Activated naive CD4-positive, alpha-beta T cell treated with anti-CD3 and anti-CD28 coated beads, Interleukin-2, amount 50 U/mL, for 72 hours (primary cell): Measurements from ENCODE around the gene FZR1. TPM values are rescaled to one million over a fixed set of nuclear protein-coding genes. Genes with fewer than 3 reads are reported as not detected.
A peak's percentile ranks its signal among the peaks of the same experiment; 100 is the strongest.

Experiments
- ATAC-seq, 2 donors: fragments of 150-1000 bp; cut with Tn5 transposase; 2 replicates each; pipeline ENCODE4 v1.10.0; 2021; ENCODE audit warnings: mild to moderate bottlenecking in 2 of 2, moderate library complexity in 2 of 2
- DNase-seq, 2 donors: peaks; one replicate each; pipeline ENCODE4 v3.0.0; 2021 to 2022; ENCODE audit warnings: low spot score in 2 of 2
- H3K27ac Mint-ChIP-seq, 2 donors: one replicate each; pipeline ENCODE4 v1.8.0; 2022; ENCODE audit warnings: mild to moderate bottlenecking in 2 of 2, mixed read lengths in 2 of 2
- H3K36me3 Mint-ChIP-seq, 2 donors: one replicate each; pipeline ENCODE4 v1.8.0; 2022; ENCODE audit warnings: mixed read lengths in 2 of 2
- H3K9me3 Mint-ChIP-seq, 2 donors: one replicate each; pipeline ENCODE4 v1.8.0; 2022; ENCODE audit warnings: mixed read lengths in 2 of 2
- total RNA-seq, 2 donors: library from RNA; stranded (reverse); gene quantifications; one replicate each; pipeline ENCODE4 v1.2.3, GENCODE V29; 2022

The FZR1 gene
- total RNA-seq, 2 donors from 2014 or later = 52.4 to 73.5 TPM

GRCh38 chr19:3530389-3530788, 24.3 kb downstream of the FZR1 start:
- ATAC-seq (no peak), DNase-seq (no peak)
- no peaks in the 10 kb centered on the region for H3K9me3 Mint-ChIP-seq
- H3K27ac Mint-ChIP-seq = no peak overlapping the region
- H3K36me3 Mint-ChIP-seq = peaks cover 0 to 9% of the 10 kb centered on the region in 2 donors

GRCh38 chr19:3531716-3532115, 25.6 kb downstream of the FZR1 start:
- ATAC-seq (no peak), DNase-seq (no peak)
- peaks cover 0 to 9% of the 10 kb centered on the region in 2 donors for H3K36me3 Mint-ChIP-seq
- no peak overlapping the region for H3K27ac Mint-ChIP-seq
- no peaks in the 10 kb centered on the region for H3K9me3 Mint-ChIP-seq

- DNase-seq = no peak
- H3K36me3 Mint-ChIP-seq = peaks cover 0 to 9% of the 10 kb centered on the region in 2 donors
- H3K27ac Mint-ChIP-seq = peak overlapping the region in 1 of 2 donors; percentile 50
- H3K9me3 Mint-ChIP-seq = no peaks in the 10 kb centered on the region
- ATAC-seq = peak in 1 of 2 donors; percentile 10
These were observed 26.2 kb downstream of the FZR1 start for GRCh38 chr19:3532154-3532786.

GRCh38 chr19:3533033-3533432, 26.9 kb downstream of the FZR1 start:
- no peaks in the 10 kb centered on the region for H3K9me3 Mint-ChIP-seq
- peaks cover 0 to 9% of the 10 kb centered on the region in 2 donors for H3K36me3 Mint-ChIP-seq
- DNase-seq (no peak), ATAC-seq (no peak)
- no peak overlapping the region for H3K27ac Mint-ChIP-seq

- no peak overlapping the region for H3K27ac Mint-ChIP-seq
- ATAC-seq (no peak), DNase-seq (no peak)
- no peaks in the 10 kb centered on the region for H3K9me3 Mint-ChIP-seq
- H3K36me3 Mint-ChIP-seq = peaks cover 0 to 9% of the 10 kb centered on the region in 2 donors
These were observed 27.6 kb downstream of the FZR1 start for GRCh38 chr19:3533563-3534216.

GRCh38 chr19:3534375-3535234, 28.5 kb downstream of the FZR1 start:
- peak overlapping the region in 1 of 2 donors; percentile 36 for H3K27ac Mint-ChIP-seq
- DNase-seq (no peak), ATAC-seq (no peak)
- peaks cover 0 to 13% of the 10 kb centered on the region in 2 donors for H3K36me3 Mint-ChIP-seq
- H3K9me3 Mint-ChIP-seq = no peaks in the 10 kb centered on the region

GRCh38 chr19:3535235-3535535, 29.1 kb downstream of the FZR1 start:
- Mint-ChIP-seq H3K36me3 (peaks cover 0 to 17% of the 10 kb centered on the region in 2 donors), H3K27ac (no peak overlapping the region), H3K9me3 (no peaks in the 10 kb centered on the region)
- ATAC-seq (no peak), DNase-seq (no peak)

GRCh38 chr19:3535563-3535965, 29.5 kb downstream of the FZR1 start:
- peaks cover 0 to 17% of the 10 kb centered on the region in 2 donors for H3K36me3 Mint-ChIP-seq

GRCh38 chr19:3535981-3536380, 29.9 kb downstream of the FZR1 start:
- no peaks in the 10 kb centered on the region for H3K9me3 Mint-ChIP-seq
- ATAC-seq (no peak), DNase-seq (no peak)
- peaks cover 0 to 17% of the 10 kb centered on the region in 2 donors for H3K36me3 Mint-ChIP-seq
- H3K27ac Mint-ChIP-seq = no peak overlapping the region

More at GRCh38 chr19:3535563-3535965, 29.5 kb downstream of the FZR1 start:
- no peak for DNase-seq
- Mint-ChIP-seq H3K27ac (no peak overlapping the region), H3K9me3 (no peaks in the 10 kb centered on the region)
- no peak for ATAC-seq

GRCh38 chr19:3536429-3537100, 30.5 kb downstream of the FZR1 start:
- Mint-ChIP-seq H3K36me3 (peaks cover 0 to 17% of the 10 kb centered on the region in 2 donors), H3K9me3 (no peaks in the 10 kb centered on the region), H3K27ac (peak overlapping the region in 1 of 2 donors; percentile 77)
- ATAC-seq (no peak), DNase-seq (no peak)

GRCh38 chr19:3537101-3537437, 31.0 kb downstream of the FZR1 start:
- DNase-seq = no peak
- no peak for ATAC-seq
- Mint-ChIP-seq H3K27ac (peak overlapping the region in 1 of 2 donors; percentile 77), H3K9me3 (no peaks in the 10 kb centered on the region), H3K36me3 (peaks cover 0 to 17% of the 10 kb centered on the region in 2 donors)

GRCh38 chr19:3537438-3538240, 31.5 kb downstream of the FZR1 start:
- ATAC-seq (peak; percentile 9 to 19), DNase-seq (no peak)
- Mint-ChIP-seq H3K27ac (peak overlapping the region; percentile 77 to 84), H3K36me3 (peaks cover 0 to 17% of the 10 kb centered on the region in 2 donors), H3K9me3 (no peaks in the 10 kb centered on the region)

- DNase-seq (no peak), ATAC-seq (no peak)
- Mint-ChIP-seq H3K9me3 (no peaks in the 10 kb centered on the region), H3K27ac (peak overlapping the region in 1 of 2 donors; percentile 77), H3K36me3 (peaks cover 0 to 17% of the 10 kb centered on the region in 2 donors)
These were observed 32.3 kb downstream of the FZR1 start for GRCh38 chr19:3538258-3538929.

- no peak for ATAC-seq
- H3K9me3 Mint-ChIP-seq = no peaks in the 10 kb centered on the region
- DNase-seq = no peak
- peak within 1 kb of the TSS; percentile 36 to 77 for H3K27ac Mint-ChIP-seq
- peaks cover 0 to 17% of the 10 kb centered on the region in 2 donors for H3K36me3 Mint-ChIP-seq
These were observed 33.0 kb downstream of the FZR1 start, which contains the start of gene TEKTIP1 for GRCh38 chr19:3538965-3539755. Gene TEKTIP1 (plus strand): TSS chr19:3539174. CDS start chr19:3539178, 4 bp downstream.

GRCh38 chr19:3539756-3540118, 33.6 kb downstream of the FZR1 start:
- ATAC-seq = no peak
- peaks cover 0 to 14% of the 10 kb centered on the region in 2 donors for H3K36me3 Mint-ChIP-seq
- no peaks in the 10 kb centered on the region for H3K9me3 Mint-ChIP-seq
- DNase-seq = no peak
- H3K27ac Mint-ChIP-seq = peak overlapping the region; percentile 36 to 56
